HepG2 (cell line): ENCODE measurements around the gene CEP97. TPM values are rescaled to one million over a fixed set of nuclear protein-coding genes. Genes with fewer than 3 reads are reported as not detected.
A peak's percentile ranks its signal among the peaks of the same experiment; 100 is the strongest.

Experiments used
- CBX1 ChIP-seq: IDR thresholded peaks from one replicate; pipeline ENCODE4 v1.6.1; 2016; ENCODE audit warnings: antibody characterized with exemption, low read depth
- CREBL2 ChIP-seq: sonication (generic); formaldehyde crosslinking; IDR thresholded peaks from 2 replicates; pipeline ENCODE4 v1.8.1; 2023; ENCODE audit warnings: missing genetic modification reagents, mild to moderate bottlenecking, borderline replicate concordance
- HDAC1 ChIP-seq: sonication (generic); formaldehyde crosslinking; IDR thresholded peaks from 2 replicates; pipeline ENCODE4 v1.5.1; 2020; ENCODE audit warnings: mild to moderate bottlenecking, missing genetic modification reagents
- HINFP ChIP-seq: sonication (generic); formaldehyde crosslinking; IDR thresholded peaks from 2 replicates; pipeline ENCODE4 v1.4.0; 2020; ENCODE audit warnings: low read depth, mild to moderate bottlenecking, missing genetic modification reagents
- JUN ChIP-seq: sonication (generic); formaldehyde crosslinking; IDR thresholded peaks from 2 replicates; pipeline ENCODE4 v1.4.0; 2020; ENCODE audit warnings: mild to moderate bottlenecking, missing genetic modification reagents
- MAF1 ChIP-seq: sonication (generic); formaldehyde crosslinking; IDR thresholded peaks from 2 replicates; pipeline ENCODE4 v1.5.0; 2020; ENCODE audit warnings: missing genetic modification reagents, borderline replicate concordance
- MAFF ChIP-seq: IDR thresholded peaks from 2 replicates; pipeline ENCODE4 v1.6.1; 2011; ENCODE audit warnings: low read depth, low read length, improper control_type of control experiment
- MAFG ChIP-seq: sonication (generic); formaldehyde crosslinking; IDR thresholded peaks from 2 replicates; pipeline ENCODE4 v1.5.1; 2020; ENCODE audit warnings: mild to moderate bottlenecking, missing genetic modification reagents
- PRMT3 ChIP-seq: sonication (generic); formaldehyde crosslinking; IDR thresholded peaks from 2 replicates; pipeline ENCODE4 v1.8.1; 2022; ENCODE audit warnings: low read depth, mild to moderate bottlenecking, moderate library complexity, missing genetic modification reagents, borderline replicate concordance
- RBM39 ChIP-seq: fragments of 200-400 bp; formaldehyde crosslinking; IDR thresholded peaks from one replicate; pipeline ENCODE4 v1.6.1; 2018; ENCODE audit warnings: antibody characterized with exemption, mild to moderate bottlenecking, low read depth, low read length; ENCODE audit not compliant: poor library complexity, severe bottlenecking
- RFX1 ChIP-seq: fragments of 450-650 bp; IDR thresholded peaks from 2 replicates; pipeline ENCODE4 v1.6.1; 2017
- SIX4 ChIP-seq: sonication (generic); formaldehyde crosslinking; IDR thresholded peaks from 2 replicates; pipeline ENCODE4 v1.4.0; 2020; ENCODE audit warnings: missing genetic modification reagents
- SMARCE1 ChIP-seq: fragments of 450-650 bp; IDR thresholded peaks from 2 replicates; pipeline ENCODE4 v1.6.1; 2017; ENCODE audit warnings: borderline replicate concordance
- THAP9 ChIP-seq: sonication (generic); formaldehyde crosslinking; IDR thresholded peaks from 2 replicates; pipeline ENCODE4; 2020; ENCODE audit warnings: missing genetic modification reagents, mild to moderate bottlenecking, borderline replicate concordance
- ZBTB3 ChIP-seq: sonication (generic); formaldehyde crosslinking; IDR thresholded peaks from 2 replicates; pipeline ENCODE4 v1.4.0; 2020; ENCODE audit warnings: low read depth, mild to moderate bottlenecking, moderate library complexity, missing genetic modification reagents, borderline replicate concordance
- ZBTB46 ChIP-seq: sonication (generic); formaldehyde crosslinking; IDR thresholded peaks from 2 replicates; pipeline ENCODE4 v1.4.0; 2020; ENCODE audit warnings: mild to moderate bottlenecking, missing genetic modification reagents, borderline replicate concordance
- ZEB1 ChIP-seq: IDR thresholded peaks from 2 replicates; pipeline ENCODE4 v1.6.1; 2012; ENCODE audit warnings: mild to moderate bottlenecking, low read depth, inconsistent platforms; ENCODE audit not compliant: insufficient replicate concordance
- ZFP82 ChIP-seq: sonication (generic); formaldehyde crosslinking; IDR thresholded peaks from 2 replicates; pipeline ENCODE4 v1.5.1; 2020; ENCODE audit warnings: mild to moderate bottlenecking, missing genetic modification reagents, borderline replicate concordance
- ZFY ChIP-seq: sonication (generic); formaldehyde crosslinking; IDR thresholded peaks from 2 replicates; pipeline ENCODE4 v1.4.0; 2020; ENCODE audit warnings: missing genetic modification reagents
- ZNF280B ChIP-seq: sonication (generic); formaldehyde crosslinking; IDR thresholded peaks from 2 replicates; pipeline ENCODE4 v1.5.0; 2020; ENCODE audit warnings: missing genetic modification reagents, mild to moderate bottlenecking, borderline replicate concordance
- ZNF329 ChIP-seq: sonication (generic); formaldehyde crosslinking; IDR thresholded peaks from 2 replicates; pipeline ENCODE4 v1.9.0; 2021; ENCODE audit warnings: low read depth, mild to moderate bottlenecking, missing genetic modification reagents
- ZNF572 ChIP-seq: sonication (generic); formaldehyde crosslinking; IDR thresholded peaks from 2 replicates; pipeline ENCODE4 v1.5.1; 2020; ENCODE audit warnings: mild to moderate bottlenecking, missing genetic modification reagents
- polyA plus RNA-seq, 8 experiments: library from polyadenylated mRNA; depleted of rRNA in 3 of 8; stranded (reverse) in 7 of 8; unstranded in 1 of 8; fragments of >200 nt; fragmentation: Illumina TruSeq in 4 of 8; extraction: Trizol in 4 of 8; gene quantifications; 2 replicates each; pipeline versions ENCODE4 v1.2.1 to v1.2.3, GENCODE V29; 2011 to 2016; ENCODE audit warnings: low read depth in 4 of 8, missing spikeins in 1 of 8, mixed read lengths in 1 of 8; ENCODE audit not compliant: insufficient read depth in 1 of 8
- total RNA-seq, 5 experiments: library from RNA; depleted of rRNA; stranded (reverse); fragments of >200 nt; fragmentation: Illumina TruSeq; extraction: Trizol; gene quantifications; 2 replicates each; pipeline ENCODE4 v1.2.3, GENCODE V29; 2016; ENCODE audit warnings: low read depth in 1 of 5

The CEP97 gene
- total and polyA plus RNA-seq, 2 of the 13 experiments (the other 11 are each of a cell fraction or from before 2014, with no cell fraction given), result 0.99 to 6.5 TPM

- TF ChIP-seq ZNF572 (no peak), PRMT3 (CRISPR knock-in tag) (no peak), ZEB1 (no peak), THAP9 (CRISPR knock-in tag) (peak; percentile 90; the same call in 1 of the 2 replicates), ZBTB3 (CRISPR knock-in tag) (peak; percentile 41; the same call in 1 of the 2 replicates), MAFF (no peak), CBX1 (peak; percentile 59), RFX1 (no peak), JUN (CRISPR knock-in tag) (peak; percentile 11; the same call in 1 of the 2 replicates), ZNF329 (CRISPR knock-in tag) (no peak), ZNF280B (CRISPR knock-in tag) (peak; percentile 84), SMARCE1 (no peak), HINFP (CRISPR knock-in tag) (peak; percentile 86; the same call in 1 of the 2 replicates), HDAC1 (peak; percentile 36), ZFY (CRISPR knock-in tag) (peak; percentile 68), MAF1 (CRISPR knock-in tag) (peak; percentile 80), ZFP82 (CRISPR knock-in tag) (peak; percentile 33; the same call in 1 of the 2 replicates), MAFG (CRISPR knock-in tag) (no peak), SIX4 (CRISPR knock-in tag) (no peak), CREBL2 (CRISPR knock-in tag) (no peak), ZBTB46 (CRISPR knock-in tag) (no peak), RBM39 (peak; percentile 87)
These were observed 47.5 kb upstream of the CEP97 start, which contains the start of gene ZBTB11 (continued) for GRCh38 chr3:101676765-101677435.
